ENCODE results near the gene PSMC3IP.
"Not testable (repeated sequence)": the region's sequence is repeated elsewhere in the genome, so short reads cannot be mapped to it uniquely, and the experiment has no call there.

Gene PSMC3IP

DNA sequence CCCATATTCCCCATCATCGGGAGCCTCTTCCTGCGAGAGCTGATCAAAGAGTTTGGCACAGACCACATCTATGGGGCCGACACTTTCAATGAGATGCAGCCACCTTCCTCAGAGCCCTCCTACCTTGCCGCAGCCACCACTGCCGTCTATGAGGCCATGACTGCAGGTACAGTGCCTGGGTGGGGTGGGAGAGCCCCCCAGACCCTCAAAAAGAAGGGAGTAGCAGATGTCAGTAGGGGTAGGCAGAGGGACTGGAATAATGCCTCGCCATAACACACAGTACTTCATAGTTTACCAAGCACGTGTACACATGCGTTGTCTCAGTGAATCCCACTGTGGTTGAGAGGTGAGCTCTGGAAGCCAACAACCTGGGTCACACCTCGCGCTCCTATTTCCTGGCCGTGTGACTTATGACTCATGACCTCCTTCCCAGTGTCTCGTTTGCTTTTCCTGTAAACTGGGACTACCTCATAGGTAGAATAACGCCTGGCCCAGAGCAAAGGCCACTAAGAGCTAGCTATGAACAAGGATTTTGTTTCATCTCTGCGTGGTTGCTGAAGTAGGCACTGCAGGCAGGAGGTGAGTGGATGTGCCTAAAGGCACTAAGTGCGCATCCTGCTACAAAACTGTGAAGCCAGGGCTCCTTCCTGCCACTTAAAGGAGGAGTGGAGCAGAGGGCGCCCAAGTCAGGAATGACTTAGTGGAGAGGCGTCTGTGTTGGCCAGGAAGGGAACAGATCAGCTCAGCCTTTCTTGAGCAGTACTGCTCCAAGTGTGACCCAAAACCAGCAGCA lies 36.3 kb downstream of the PSMC3IP start:
- Histone ChIP-seq H3K36me3 (ENCODE audit: control insufficient read depth, insufficient read depth, low read length) (no peaks in the 10 kb centered on the region), H3K27ac (ENCODE audit: insufficient read depth, low read length, poor library complexity, severe bottlenecking) (peak overlapping the region; percentile 32), H3K27me3 (replicated peaks; ENCODE audit: control insufficient read depth, insufficient read depth, low read length, poor library complexity, severe bottlenecking) (no peaks in the 10 kb centered on the region), H3K4me1 (ENCODE audit: control insufficient read depth, insufficient read depth, low read length, poor library complexity, severe bottlenecking) (peaks cover 19% of the 10 kb centered on the region), H3K9me3 (ENCODE audit: control insufficient read depth, low read length) (no peaks in the 10 kb centered on the region), H3K4me3 (ENCODE audit: insufficient read depth, low read depth, low read length, poor library complexity, severe bottlenecking) (no peak overlapping the region)
- no peak for DNase-seq

DNA sequence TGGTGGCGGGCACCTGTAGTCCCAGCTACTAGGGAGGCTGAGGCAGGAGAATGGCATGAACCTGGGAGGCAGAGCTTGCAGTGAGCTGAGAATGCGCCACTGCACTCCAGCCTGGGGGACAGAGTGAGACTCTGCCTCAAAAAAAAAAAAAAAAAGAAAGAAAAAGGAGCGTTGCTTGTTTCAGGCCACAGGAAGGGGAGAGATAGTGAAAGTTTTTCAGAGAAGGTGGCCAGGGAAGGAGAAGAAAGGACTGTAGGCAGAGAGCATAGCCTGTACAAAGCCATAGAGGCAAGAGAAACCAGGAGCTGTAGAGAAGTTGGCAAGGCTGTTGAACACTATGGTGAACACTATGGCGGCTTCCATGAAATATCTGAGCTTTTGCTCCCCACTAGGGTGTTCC lies 37.0 kb downstream of the PSMC3IP start:
- not testable (repeated sequence) for DNase-seq; H3K4me3 ChIP-seq (ENCODE audit: insufficient read depth, low read depth, low read length, poor library complexity, severe bottlenecking); H3K27ac ChIP-seq (ENCODE audit: insufficient read depth, low read length, poor library complexity, severe bottlenecking); H3K27me3 ChIP-seq (replicated peaks; ENCODE audit: control insufficient read depth, insufficient read depth, low read length, poor library complexity, severe bottlenecking); H3K36me3 ChIP-seq (ENCODE audit: control insufficient read depth, insufficient read depth, low read length); H3K9me3 ChIP-seq (ENCODE audit: control insufficient read depth, low read length)
- peaks cover 23% of the 10 kb centered on the region for H3K4me1 ChIP-seq (ENCODE audit: control insufficient read depth, insufficient read depth, low read length, poor library complexity, severe bottlenecking)

GRCh38 chr17:42538482-42538881 lies 39.0 kb downstream of the PSMC3IP start:
- H3K4me1 ChIP-seq (ENCODE audit: control insufficient read depth, insufficient read depth, low read length, poor library complexity, severe bottlenecking): peaks cover 23% of the 10 kb centered on the region
- no peaks in the 10 kb centered on the region for H3K27me3 ChIP-seq (replicated peaks; ENCODE audit: control insufficient read depth, insufficient read depth, low read length, poor library complexity, severe bottlenecking)
- H3K27ac ChIP-seq (ENCODE audit: insufficient read depth, low read length, poor library complexity, severe bottlenecking): no peak overlapping the region
- H3K9me3 ChIP-seq (ENCODE audit: control insufficient read depth, low read length): no peaks in the 10 kb centered on the region
- H3K36me3 ChIP-seq (ENCODE audit: control insufficient read depth, insufficient read depth, low read length): no peaks in the 10 kb centered on the region
- no peak for DNase-seq
- H3K4me3 ChIP-seq (ENCODE audit: insufficient read depth, low read depth, low read length, poor library complexity, severe bottlenecking): no peak overlapping the region

GRCh38 chr17:42537826-42538451 lies 39.6 kb downstream of the PSMC3IP start:
- H3K4me1 ChIP-seq (ENCODE audit: control insufficient read depth, insufficient read depth, low read length, poor library complexity, severe bottlenecking): peaks cover 23% of the 10 kb centered on the region
- DNase-seq: no peak
- no peak overlapping the region for H3K27ac ChIP-seq (ENCODE audit: insufficient read depth, low read length, poor library complexity, severe bottlenecking)
- H3K9me3 ChIP-seq (ENCODE audit: control insufficient read depth, low read length): no peaks in the 10 kb centered on the region
- no peaks in the 10 kb centered on the region for H3K36me3 ChIP-seq (ENCODE audit: control insufficient read depth, insufficient read depth, low read length)
- no peaks in the 10 kb centered on the region for H3K27me3 ChIP-seq (replicated peaks; ENCODE audit: control insufficient read depth, insufficient read depth, low read length, poor library complexity, severe bottlenecking)
- no peak overlapping the region for H3K4me3 ChIP-seq (ENCODE audit: insufficient read depth, low read depth, low read length, poor library complexity, severe bottlenecking)

DNA sequence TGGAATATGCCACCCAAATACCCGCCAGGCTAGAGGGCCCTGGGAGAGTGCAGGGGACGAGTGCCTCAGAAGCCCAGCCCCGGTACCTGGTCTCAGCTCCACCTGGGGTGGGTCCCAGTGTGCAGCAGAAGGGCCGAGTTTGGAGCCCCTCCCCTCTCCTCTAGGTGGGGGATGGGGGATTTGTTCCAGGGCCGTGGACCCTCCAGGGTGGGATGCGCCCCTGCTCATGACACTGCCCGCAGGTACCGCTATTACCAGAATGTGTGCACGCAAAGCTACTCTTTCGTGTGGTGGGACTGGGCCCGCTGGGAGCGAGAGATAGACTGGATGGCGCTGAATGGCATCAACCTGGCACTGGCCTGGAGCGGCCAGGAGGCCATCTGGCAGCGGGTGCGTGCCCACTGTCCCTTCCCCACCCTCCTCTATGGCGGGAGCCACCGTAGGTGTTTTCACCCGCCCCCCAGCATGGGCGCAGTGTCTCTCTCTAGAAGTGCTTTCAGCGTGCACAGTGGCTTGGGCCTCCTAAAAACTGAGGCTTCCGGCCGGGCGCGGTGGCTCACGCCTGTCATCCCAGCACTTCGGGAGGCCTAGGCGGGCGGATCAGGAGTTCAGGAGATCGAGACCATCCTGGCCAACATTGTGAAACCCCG lies 40.2 kb downstream of the PSMC3IP start:
- peaks cover 23% of the 10 kb centered on the region for H3K4me1 ChIP-seq (ENCODE audit: control insufficient read depth, insufficient read depth, low read length, poor library complexity, severe bottlenecking)
- no peaks in the 10 kb centered on the region for H3K9me3 ChIP-seq (ENCODE audit: control insufficient read depth, low read length)
- H3K27me3 ChIP-seq (replicated peaks; ENCODE audit: control insufficient read depth, insufficient read depth, low read length, poor library complexity, severe bottlenecking): no peaks in the 10 kb centered on the region
- H3K36me3 ChIP-seq (ENCODE audit: control insufficient read depth, insufficient read depth, low read length): no peaks in the 10 kb centered on the region
- no peak for DNase-seq
- H3K27ac ChIP-seq (ENCODE audit: insufficient read depth, low read length, poor library complexity, severe bottlenecking): peak overlapping the region; percentile 42
- H3K4me3 ChIP-seq (ENCODE audit: insufficient read depth, low read depth, low read length, poor library complexity, severe bottlenecking): peak overlapping the region; percentile 71

DNA sequence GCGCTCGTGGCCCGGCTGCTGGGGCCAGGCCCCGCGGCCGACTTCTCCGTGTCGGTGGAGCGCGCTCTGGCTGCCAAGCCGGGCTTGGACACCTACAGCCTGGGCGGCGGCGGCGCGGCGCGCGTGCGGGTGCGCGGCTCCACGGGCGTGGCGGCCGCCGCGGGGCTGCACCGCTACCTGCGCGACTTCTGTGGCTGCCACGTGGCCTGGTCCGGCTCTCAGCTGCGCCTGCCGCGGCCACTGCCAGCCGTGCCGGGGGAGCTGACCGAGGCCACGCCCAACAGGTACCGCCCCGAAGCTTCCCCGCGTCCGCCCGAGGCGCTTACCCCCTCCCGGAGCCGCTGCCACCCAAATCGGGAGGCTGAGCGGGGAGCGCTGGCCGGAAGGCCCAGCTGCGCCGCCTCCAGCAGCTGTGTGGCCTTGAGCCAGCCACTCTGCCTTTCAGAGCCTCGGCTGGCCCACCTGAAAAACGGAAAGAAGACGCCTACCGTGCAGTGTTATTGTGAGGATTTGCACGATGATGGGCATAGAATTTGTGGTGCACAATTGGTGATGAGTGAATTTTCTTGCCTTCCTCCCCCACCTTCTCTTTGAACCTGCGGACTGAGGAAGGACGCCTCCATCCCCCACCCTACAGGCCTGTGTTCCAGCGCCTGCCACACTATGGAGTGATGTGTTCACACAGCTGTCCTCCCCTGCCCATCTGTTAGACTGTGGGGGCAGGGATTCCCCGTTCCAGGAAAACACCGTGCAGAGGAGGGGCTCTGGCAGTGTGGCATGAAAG lies 41.0 kb downstream of the PSMC3IP start:
- peak overlapping the region; percentile 42 for H3K27ac ChIP-seq (ENCODE audit: insufficient read depth, low read length, poor library complexity, severe bottlenecking)
- H3K27me3 ChIP-seq (replicated peaks; ENCODE audit: control insufficient read depth, insufficient read depth, low read length, poor library complexity, severe bottlenecking): no peaks in the 10 kb centered on the region
- H3K9me3 ChIP-seq (ENCODE audit: control insufficient read depth, low read length): no peaks in the 10 kb centered on the region
- DNase-seq: peak; percentile 41 to 66 (median 52)
- peak overlapping the region; percentile 71 for H3K4me3 ChIP-seq (ENCODE audit: insufficient read depth, low read depth, low read length, poor library complexity, severe bottlenecking)
- H3K4me1 ChIP-seq (ENCODE audit: control insufficient read depth, insufficient read depth, low read length, poor library complexity, severe bottlenecking): peaks cover 23% of the 10 kb centered on the region
- H3K36me3 ChIP-seq (ENCODE audit: control insufficient read depth, insufficient read depth, low read length): no peaks in the 10 kb centered on the region

DNA sequence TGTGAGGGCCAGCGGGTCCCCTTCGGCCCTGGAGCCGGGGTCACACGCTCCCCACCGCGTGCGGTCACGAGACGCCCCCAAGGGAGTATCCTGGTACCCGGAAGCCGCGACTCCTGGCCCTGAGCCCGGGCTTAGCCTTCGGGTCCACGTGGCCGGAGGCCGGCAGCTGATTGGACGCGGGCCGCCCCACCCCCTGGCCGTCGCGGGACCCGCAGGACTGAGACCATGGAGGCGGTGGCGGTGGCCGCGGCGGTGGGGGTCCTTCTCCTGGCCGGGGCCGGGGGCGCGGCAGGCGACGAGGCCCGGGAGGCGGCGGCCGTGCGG lies 41.5 kb downstream of the PSMC3IP start, which contains the start of gene NAGLU:
Gene NAGLU (plus strand): TSS at position 194 of the 324 bp plus-strand sequence. CDS start 32 bp downstream, at position 226.
- Histone ChIP-seq H3K9me3 (ENCODE audit: control insufficient read depth, low read length) (no peaks in the 10 kb centered on the region), H3K4me1 (ENCODE audit: control insufficient read depth, insufficient read depth, low read length, poor library complexity, severe bottlenecking) (peaks cover 21% of the 10 kb centered on the region), H3K4me3 (ENCODE audit: insufficient read depth, low read depth, low read length, poor library complexity, severe bottlenecking) (peak within 1 kb of the TSS; percentile 71), H3K36me3 (ENCODE audit: control insufficient read depth, insufficient read depth, low read length) (no peaks in the 10 kb centered on the region), H3K27me3 (replicated peaks; ENCODE audit: control insufficient read depth, insufficient read depth, low read length, poor library complexity, severe bottlenecking) (no peaks in the 10 kb centered on the region), H3K27ac (ENCODE audit: insufficient read depth, low read length, poor library complexity, severe bottlenecking) (peak within 1 kb of the TSS; percentile 42)
- peak; percentile 59 to 79 (median 61) for DNase-seq

DNA sequence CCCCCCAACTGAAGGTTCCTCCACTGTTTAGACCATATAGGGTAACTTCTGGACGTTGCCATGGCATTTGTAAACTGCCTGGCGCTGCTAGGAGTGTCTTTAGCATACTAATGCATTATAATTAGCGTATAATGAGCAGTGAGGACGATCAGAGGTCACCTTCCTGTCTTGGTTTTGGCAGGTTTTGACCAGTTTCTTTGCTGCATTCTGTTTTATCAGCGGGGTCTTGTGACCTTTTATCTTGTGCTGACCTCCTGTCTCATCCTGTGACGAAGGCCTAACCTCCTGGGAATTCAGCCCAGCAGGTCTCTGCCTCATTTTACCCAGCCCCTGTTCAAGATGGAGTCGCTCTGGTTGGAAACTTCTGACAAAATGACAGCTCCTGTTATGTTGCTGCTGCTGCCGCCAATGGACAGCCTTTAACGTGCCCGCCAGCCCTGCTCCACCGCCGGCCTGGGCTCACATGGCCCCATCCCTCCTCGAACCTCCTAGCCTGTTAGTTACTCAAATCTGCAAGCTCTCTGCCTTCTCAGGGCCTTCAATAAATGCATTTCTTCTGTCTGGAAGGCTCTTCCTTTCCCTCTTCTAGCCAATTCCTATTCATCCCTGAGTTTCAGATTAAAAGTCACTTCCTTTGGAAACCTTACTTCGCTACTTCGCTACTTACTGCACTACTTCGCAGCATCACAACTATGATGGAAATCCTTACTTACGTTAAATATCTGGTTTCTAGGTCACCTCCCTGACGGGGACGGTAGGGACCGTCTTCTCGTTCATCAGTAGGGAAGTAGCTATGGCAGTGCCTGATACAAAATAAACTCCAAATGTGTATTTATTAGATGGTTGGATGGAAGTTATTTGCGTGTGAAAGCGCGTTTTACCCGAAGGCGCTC lies 42.1 kb downstream of the PSMC3IP start:
- H3K36me3 ChIP-seq (ENCODE audit: control insufficient read depth, insufficient read depth, low read length): no peaks in the 10 kb centered on the region
- no peak for DNase-seq

More for the DNA sequence above, 42.1 kb downstream of the PSMC3IP start:
- H3K9me3 ChIP-seq (ENCODE audit: control insufficient read depth, low read length): no peaks in the 10 kb centered on the region
- no peaks in the 10 kb centered on the region for H3K27me3 ChIP-seq (replicated peaks; ENCODE audit: control insufficient read depth, insufficient read depth, low read length, poor library complexity, severe bottlenecking)
- H3K27ac ChIP-seq (ENCODE audit: insufficient read depth, low read length, poor library complexity, severe bottlenecking): no peak overlapping the region
- peaks cover 21% of the 10 kb centered on the region for H3K4me1 ChIP-seq (ENCODE audit: control insufficient read depth, insufficient read depth, low read length, poor library complexity, severe bottlenecking)
- peak overlapping the region; percentile 60 for H3K4me3 ChIP-seq (ENCODE audit: insufficient read depth, low read depth, low read length, poor library complexity, severe bottlenecking)

Measured in effector memory CD4-positive, alpha-beta T cell (primary cell).